NCI-H1436 treated with DMSO at 0.1 percent for 48 hours (cell line): ENCODE results near the gene WWC2.
"Not testable (repeated sequence)": the region's sequence is repeated elsewhere in the genome, so short reads cannot be mapped to it uniquely, and the experiment has no call there.

Experiments used
- DNase-seq: peaks from one replicate; lab custom pipeline; 2025; lab: John Stamatoyannopoulos, UW

Gene WWC2

GRCh38 chr4:183142571-183143550 is 43.8 kb downstream of the WWC2 start:
- DNase-seq = no peak

GRCh38 chr4:183144787-183145186 is 45.7 kb downstream of the WWC2 start:
- no peak for DNase-seq

GRCh38 chr4:183145773-183146172 is 46.7 kb downstream of the WWC2 start:
- no peak for DNase-seq

GRCh38 chr4:183146478-183146877 is 47.4 kb downstream of the WWC2 start:
- DNase-seq = no peak

GRCh38 chr4:183147196-183147595 is 48.1 kb downstream of the WWC2 start:
- no peak for DNase-seq

- no peak for DNase-seq
Observed at GRCh38 chr4:183147983-183148382, 48.9 kb downstream of the WWC2 start.

GRCh38 chr4:183149616-183150539 is 50.8 kb downstream of the WWC2 start:
- no peak for DNase-seq

GRCh38 chr4:183150664-183151063 is 51.6 kb downstream of the WWC2 start:
- not testable (repeated sequence) for DNase-seq

GRCh38 chr4:183152232-183152631 is 53.2 kb downstream of the WWC2 start:
- DNase-seq = not testable (repeated sequence)

GRCh38 chr4:183153190-183153916 is 54.3 kb downstream of the WWC2 start:
- DNase-seq = no peak

- no peak for DNase-seq
Observed at GRCh38 chr4:183154701-183155391, 55.8 kb downstream of the WWC2 start.

- DNase-seq = no peak
Observed at GRCh38 chr4:183155450-183156184, 56.6 kb downstream of the WWC2 start.

GRCh38 chr4:183157215-183157614 is 58.2 kb downstream of the WWC2 start:
- DNase-seq = no peak

GRCh38 chr4:183158062-183158461 is 59.0 kb downstream of the WWC2 start:
- no peak for DNase-seq

- no peak for DNase-seq
Observed at GRCh38 chr4:183161630-183162029, 62.6 kb downstream of the WWC2 start.

GRCh38 chr4:183163135-183163534 is 64.1 kb downstream of the WWC2 start:
- no peak for DNase-seq

- DNase-seq = no peak
Observed at GRCh38 chr4:183164963-183165362, 65.9 kb downstream of the WWC2 start.

GRCh38 chr4:183165376-183165775 is 66.3 kb downstream of the WWC2 start:
- no peak for DNase-seq

- no peak for DNase-seq
Observed at GRCh38 chr4:183170894-183171293, 71.8 kb downstream of the WWC2 start.

- no peak for DNase-seq
Observed at GRCh38 chr4:183171484-183172267, 72.6 kb downstream of the WWC2 start.
